Smooth muscle cell (in vitro differentiated cells): ENCODE data around the gene ARFGAP1. TPM values are rescaled to one million over a fixed set of nuclear protein-coding genes. Genes with fewer than 3 reads are reported as not detected.

Source experiments
- DNase-seq: peaks from one replicate; lab custom pipeline; 2025; ENCODE audit not compliant: unreplicated experiment; lab: John Stamatoyannopoulos, UW
- H2AFZ ChIP-seq: fragments of 200-600 bp; sonication (generic); 2 replicates; pipeline ENCODE4 v1.6.0; 2016; ENCODE audit warnings: antibody characterized with exemption, low read depth, mild to moderate bottlenecking
- H3F3A ChIP-seq: fragments of 200-600 bp; sonication (generic); 2 replicates; pipeline ENCODE4 v1.6.0; 2017; ENCODE audit warnings: antibody characterized with exemption, low read depth
- H3K27ac ChIP-seq: fragments of 200-600 bp; sonication (generic); 2 replicates; pipeline ENCODE4 v1.5.1; 2016; ENCODE audit warnings: low read depth, mild to moderate bottlenecking
- H3K27me3 ChIP-seq: fragments of 200-600 bp; sonication (generic); 2 replicates; pipeline ENCODE4 v1.6.1; 2016; ENCODE audit warnings: low read depth, mild to moderate bottlenecking
- H3K36me3 ChIP-seq: fragments of 200-600 bp; sonication (generic); 2 replicates; pipeline ENCODE4 v1.5.1; 2016; ENCODE audit warnings: low read depth
- H3K4me1 ChIP-seq: fragments of 200-600 bp; sonication (generic); 2 replicates; pipeline ENCODE4 v1.5.1; 2016; ENCODE audit warnings: low read depth
- H3K4me2 ChIP-seq: fragments of 200-600 bp; sonication (generic); 2 replicates; pipeline ENCODE4 v1.6.0; 2016; ENCODE audit warnings: mild to moderate bottlenecking
- H3K4me3 ChIP-seq: fragments of 200-600 bp; sonication (generic); 2 replicates; pipeline ENCODE4 v1.5.1; 2016; ENCODE audit warnings: mild to moderate bottlenecking
- H3K79me2 ChIP-seq: fragments of 200-600 bp; sonication (generic); 2 replicates; pipeline ENCODE4 v1.6.0; 2016; ENCODE audit warnings: low read depth, mild to moderate bottlenecking
- H3K9ac ChIP-seq: fragments of 200-600 bp; sonication (generic); 2 replicates; pipeline ENCODE4 v1.6.0; 2016; ENCODE audit warnings: low read depth
- H3K9me3 ChIP-seq: fragments of 200-600 bp; sonication (generic); replicated peaks from 2 replicates; pipeline ENCODE4 v1.5.1; 2016; ENCODE audit warnings: low read depth
- H4K20me1 ChIP-seq: fragments of 200-600 bp; sonication (generic); 2 replicates; pipeline ENCODE4 v1.6.0; 2016; ENCODE audit warnings: low read depth
- CTCF ChIP-seq: fragments of 200-600 bp; sonication (generic); IDR thresholded peaks from 2 replicates; pipeline ENCODE4 v1.5.1; 2017; ENCODE audit warnings: borderline replicate concordance, mild to moderate bottlenecking, antibody characterized with exemption; ENCODE audit not compliant: insufficient read depth, poor library complexity, severe bottlenecking
- WGBS: methylation state at CpG from one replicate; pipeline ENCODE4 v1.1.7; 2016; ENCODE audit warnings: low lambda C conversion rate; 5-methylcytosine and 5-hydroxymethylcytosine counted together
- polyA plus RNA-seq: library from polyadenylated mRNA; unstranded; fragments of >200 nt; fragmentation: Nextera tagmentation; extraction: Ambion mirVana; gene quantifications from 2 replicates; pipeline ENCODE4 v1.2.1, GENCODE V29; 2016
- total RNA-seq: library from RNA; depleted of rRNA; stranded (reverse); fragments of >200 nt; gene quantifications from 2 replicates; pipeline ENCODE4 v1.2.3, GENCODE V29; 2014

Gene ARFGAP1
- total and polyA plus RNA-seq, 2 experiments from 2014 or later, result 101 to 169 TPM

GRCh38 chr20:63290677-63291472, 18.3 kb downstream of the ARFGAP1 start:
- H3K4me2 ChIP-seq, result no peak overlapping the region
- H3K36me3 ChIP-seq, result no peaks in the 10 kb centered on the region
- peaks cover 3% of the 10 kb centered on the region for H3K4me1 ChIP-seq
- no peak overlapping the region for H3K27ac ChIP-seq
- peaks cover 8% of the 10 kb centered on the region for H3K27me3 ChIP-seq
- peak; percentile 36 for DNase-seq
- H3K9me3 ChIP-seq, result no peaks in the 10 kb centered on the region
- no peak overlapping the region for H3K4me3 ChIP-seq
- no peak overlapping the region for H2AFZ ChIP-seq
- H3K9ac ChIP-seq, result no peak overlapping the region
- H3F3A ChIP-seq, result peaks cover 5% of the 10 kb centered on the region
- 46% methylated on average over 26 of the region's 26 CpGs for WGBS
- H3K79me2 ChIP-seq, result no peaks in the 10 kb centered on the region
- peaks cover 69% of the 10 kb centered on the region for H4K20me1 ChIP-seq
- TF ChIP-seq CTCF, result peak; percentile 72

GRCh38 chr20:63291811-63292210, 19.2 kb downstream of the ARFGAP1 start:
- WGBS, result 87% methylated on average over 10 of the region's 10 CpGs
- Histone ChIP-seq H3K9ac (no peak overlapping the region), H3F3A (peaks cover 5% of the 10 kb centered on the region), H3K36me3 (no peaks in the 10 kb centered on the region), H3K27ac (no peak overlapping the region), H3K27me3 (peaks cover 8% of the 10 kb centered on the region), H3K4me1 (peaks cover 7% of the 10 kb centered on the region), H4K20me1 (peaks cover 60% of the 10 kb centered on the region), H3K9me3 (no peaks in the 10 kb centered on the region), H2AFZ (no peak overlapping the region), H3K79me2 (no peaks in the 10 kb centered on the region), H3K4me3 (no peak overlapping the region), H3K4me2 (no peak overlapping the region)
- DNase-seq, result no peak
- no peak for TF ChIP-seq CTCF

- Histone ChIP-seq H3K27ac (no peak overlapping the region), H3K36me3 (no peaks in the 10 kb centered on the region), H3K27me3 (peaks cover 8% of the 10 kb centered on the region), H3K79me2 (no peaks in the 10 kb centered on the region), H3K9me3 (no peaks in the 10 kb centered on the region), H2AFZ (no peak overlapping the region), H3K4me1 (peaks cover 7% of the 10 kb centered on the region), H3F3A (peaks cover 5% of the 10 kb centered on the region), H3K4me3 (no peak overlapping the region), H3K4me2 (no peak overlapping the region), H4K20me1 (peaks cover 55% of the 10 kb centered on the region), H3K9ac (no peak overlapping the region)
- 93% methylated on average over 16 of the region's 16 CpGs for WGBS
- TF ChIP-seq CTCF, result no peak
- DNase-seq, result no peak
These were observed 19.7 kb downstream of the ARFGAP1 start for GRCh38 chr20:63292292-63292701.

- H4K20me1 ChIP-seq, result peaks cover 49% of the 10 kb centered on the region
- no peak for DNase-seq
- H3K79me2 ChIP-seq, result no peaks in the 10 kb centered on the region
- H3K36me3 ChIP-seq, result no peaks in the 10 kb centered on the region
- no peak within 1 kb of the TSS for H2AFZ ChIP-seq
- no peak within 1 kb of the TSS for H3K27ac ChIP-seq
- no peak within 1 kb of the TSS for H3K4me3 ChIP-seq
- peaks cover 5% of the 10 kb centered on the region for H3F3A ChIP-seq
- no peak within 1 kb of the TSS for H3K9ac ChIP-seq
- peaks cover 7% of the 10 kb centered on the region for H3K4me1 ChIP-seq
- 71% methylated on average over 6 of the region's 7 CpGs for WGBS
- no peak for TF ChIP-seq CTCF
- H3K27me3 ChIP-seq, result peaks cover 8% of the 10 kb centered on the region
- H3K4me2 ChIP-seq, result no peak within 1 kb of the TSS
- H3K9me3 ChIP-seq, result no peaks in the 10 kb centered on the region
These were observed 20.3 kb downstream of the ARFGAP1 start, which contains the start of gene COL20A1 for GRCh38 chr20:63292904-63293303. Gene COL20A1, plus strand, starts transcription at chr20:63293186. Its CDS starts 1,922 bp downstream, at chr20:63295108.
